Kidney (tissue), 14 donors: ENCODE measurements around the gene LARP1. TPM values are rescaled to one million over a fixed set of nuclear protein-coding genes. Genes with fewer than 3 reads are reported as not detected.

Source experiments
- DNase-seq, 5 donors: peaks; one replicate each; pipeline ENCODE4 v3.0.0-alpha.2; 2013 to 2020
- FAIRE-seq: peaks from 2 replicates; lab custom pipeline; 2012; peaks lifted over from hg19 to GRCh38; lab: Jason Lieb, UNC
- H3K27ac ChIP-seq, 2 donors: one replicate each; pipeline ENCODE4 v1.7.0; 2013; ENCODE audit warnings: low read depth in 2 of 2, low read length in 2 of 2, inconsistent platforms in 1 of 2
- H3K27me3 ChIP-seq: one replicate; pipeline ENCODE4 v1.7.1; 2013; ENCODE audit warnings: low read length, inconsistent platforms; ENCODE audit not compliant: control insufficient read depth, insufficient read depth
- H3K36me3 ChIP-seq, 3 donors: one replicate each; pipeline versions ENCODE4 v1.7.0 to v1.7.1; 2013; ENCODE audit warnings: low read length in 3 of 3, control low read depth in 1 of 3, inconsistent platforms in 1 of 3; ENCODE audit not compliant: insufficient read depth in 3 of 3, control insufficient read depth in 2 of 3
- H3K4me1 ChIP-seq, 3 donors: one replicate each; pipeline versions ENCODE4 v1.7.0 to v1.7.1; 2013; ENCODE audit warnings: low read length in 3 of 3, inconsistent platforms in 1 of 3, low read depth in 1 of 3; ENCODE audit not compliant: control insufficient read depth in 2 of 3, insufficient read depth in 2 of 3
- H3K4me3 ChIP-seq, 3 donors: one replicate each; pipeline versions ENCODE4 v1.7.0 to v1.8.1; 2013; ENCODE audit warnings: low read length in 3 of 3, control low read depth in 1 of 3, inconsistent platforms in 1 of 3
- H3K9ac ChIP-seq, 3 donors: one replicate each; pipeline versions ENCODE4 v1.7.0 to v1.7.1; 2013; ENCODE audit warnings: low read length in 3 of 3, control low read depth in 1 of 3, inconsistent platforms in 1 of 3
- H3K9me3 ChIP-seq, 3 donors: one replicate each; pipeline versions ENCODE4 v1.7.0 to v1.7.1; 2013; ENCODE audit warnings: low read length in 3 of 3, control low read depth in 1 of 3, inconsistent platforms in 1 of 3; ENCODE audit not compliant: control insufficient read depth in 2 of 3, insufficient read depth in 1 of 3
- CTCF ChIP-seq: IDR thresholded peaks from 3 replicates; pipeline ENCODE4 v1.5.1; 2012; ENCODE audit warnings: mild to moderate bottlenecking, moderate library complexity, borderline replicate concordance; ENCODE audit not compliant: insufficient read depth; ENCODE audit errors: extremely low read depth
- intact Hi-C: fragments of 100-400 bp; cut with DNase I; formaldehyde crosslinking; loops from one replicate; pipeline ENCODE4 v1.11.1; 2022
- polyA plus RNA-seq: library from polyadenylated mRNA; stranded (reverse); fragments of 350-450 nt; fragmentation: Illumina TruSeq; extraction: RNeasy Lipid Tissue Mini Kit (QIAGEN cat#74804); gene quantifications from one replicate; pipeline ENCODE4 v1.2.3, GENCODE V29; 2014; ENCODE audit warnings: low read depth, low replicate concordance; ENCODE audit not compliant: insufficient read depth
- total RNA-seq: library from RNA; stranded (reverse); fragmentation: NEBNext Ultra II Directional; extraction: Animal tissue kit (Norgen Biotek cat#: 25700); gene quantifications from one replicate; pipeline ENCODE4 v1.2.1, GENCODE V29; 2021
- donor health status: control.
- donor health status: control.
- donor health status: control.
- donor health status: control.
- donor health status: control.
- donor health status: DM: yes; HTN: yes; CAD: no.
- donor health status: Normal renal cell carcinoma (clear cell type).

LARP1 gene
- total and polyA plus RNA-seq, 2 donors from 2014 or later: 25.2 to 155 TPM

GRCh38 chr5:154793599-154794524, 38.7 kb downstream of the LARP1 start:
- Histone ChIP-seq H3K9me3 (no peaks in the 10 kb centered on the region), H3K9ac (no peak overlapping the region), H3K27me3 (no peaks in the 10 kb centered on the region), H3K4me1 (no peaks in the 10 kb centered on the region), H3K36me3 (peaks cover 6 to 55% (median 32%) of the 10 kb centered on the region in 3 donors), H3K27ac (no peak overlapping the region), H3K4me3 (no peak overlapping the region)
- TF ChIP-seq CTCF: no peak
- intact Hi-C loops: no loop called here
- FAIRE-seq: no peak
- DNase-seq: no peak

- Histone ChIP-seq H3K9ac (no peak overlapping the region), H3K9me3 (no peaks in the 10 kb centered on the region), H3K4me1 (no peaks in the 10 kb centered on the region), H3K27me3 (no peaks in the 10 kb centered on the region), H3K4me3 (no peak overlapping the region), H3K36me3 (peaks cover 8 to 63% (median 38%) of the 10 kb centered on the region in 3 donors), H3K27ac (no peak overlapping the region)
- no peak for DNase-seq
- TF ChIP-seq CTCF: no peak
- no peak for FAIRE-seq
- intact Hi-C loops: no loop called here
Observed at GRCh38 chr5:154794525-154795234, 39.5 kb downstream of the LARP1 start.

- H3K36me3 ChIP-seq: peaks cover 8 to 66% (median 43%) of the 10 kb centered on the region in 3 donors
Observed at GRCh38 chr5:154795235-154795596, 40.0 kb downstream of the LARP1 start.

More at GRCh38 chr5:154795235-154795596, 40.0 kb downstream of the LARP1 start:
- no peak for TF ChIP-seq CTCF
- Histone ChIP-seq H3K9ac (no peak overlapping the region), H3K4me1 (no peaks in the 10 kb centered on the region), H3K4me3 (no peak overlapping the region), H3K27ac (no peak overlapping the region), H3K27me3 (no peaks in the 10 kb centered on the region), H3K9me3 (no peaks in the 10 kb centered on the region)
- FAIRE-seq (no peak), DNase-seq (no peak)
- intact Hi-C loops: no loop called here
